Naive thymus-derived CD8-positive, alpha-beta T cell (primary cell): Measurements from ENCODE around the gene MAP4K3. TPM values are rescaled to one million over a fixed set of nuclear protein-coding genes. Genes with fewer than 3 reads are reported as not detected.

Experiments used
- ATAC-seq, 2 donors: fragments of 150-1000 bp; cut with Tn5 transposase in 1 of 2; sonication (Bioruptor Pico), chemical (Tn5 transposase) in 1 of 2; 1 replicate in 1 of 2; 2 replicates in 1 of 2; pipeline ENCODE4 v1.10.0; 2021; ENCODE audit warnings: mild to moderate bottlenecking in 2 of 2, moderate library complexity in 2 of 2
- POLR2A ChIA-PET: fragments of 350-600 bp; sonication (Branson Sonifier 250); formaldehyde crosslinking; loops from one replicate; lab custom pipeline; 2021; ENCODE audit warnings: antibody characterized with exemption; lab: Charles Lee
- DNase-seq, 10 donors: peaks; one replicate each; pipeline versions ENCODE4 v3.0.0 to v3.0.0-alpha.2; 2020 to 2022
- H3K27ac Mint-ChIP-seq, 10 donors: one replicate each; pipeline ENCODE4 v1.8.0; 2020 to 2022; ENCODE audit warnings: mild to moderate bottlenecking in 10 of 10, mixed read lengths in 10 of 10, moderate library complexity in 4 of 10, inconsistent platforms in 1 of 10
- H3K27me3 Mint-ChIP-seq, 5 donors: one replicate each; pipeline ENCODE4 v1.8.0; 2021 to 2022; ENCODE audit warnings: mixed read lengths in 5 of 5
- H3K36me3 Mint-ChIP-seq, 3 donors: one replicate each; pipeline ENCODE4 v1.8.0; 2020 to 2022; ENCODE audit warnings: mixed read lengths in 3 of 3, mild to moderate bottlenecking in 2 of 3, inconsistent platforms in 1 of 3
- H3K4me1 Mint-ChIP-seq, 4 donors: one replicate each; pipeline ENCODE4 v1.8.0; 2021 to 2022; ENCODE audit warnings: mixed read lengths in 4 of 4
- H3K4me3 Mint-ChIP-seq, 10 donors: one replicate each; pipeline ENCODE4 v1.8.0; 2020 to 2022; ENCODE audit warnings: mild to moderate bottlenecking in 10 of 10, mixed read lengths in 10 of 10, moderate library complexity in 6 of 10, inconsistent platforms in 1 of 10
- H3K9me3 Mint-ChIP-seq, 9 donors: one replicate each; pipeline ENCODE4 v1.8.0; 2020 to 2022; ENCODE audit warnings: mixed read lengths in 9 of 9, mild to moderate bottlenecking in 3 of 9, inconsistent platforms in 1 of 9, moderate library complexity in 1 of 9
- polyA plus RNA-seq, 3 donors: library from polyadenylated mRNA; unstranded; fragments of 300-500 nt; fragmentation: Illumina TruSeq; gene quantifications; one replicate each; pipeline ENCODE4 v1.2.3, GENCODE V29; 2021
- total RNA-seq, 8 experiments: library from RNA in 2 of 8; stranded (reverse) in 2 of 8; gene quantifications; one replicate each; pipeline ENCODE4 v1.2.3 and lab custom pipeline; 2021 to 2026

The MAP4K3 gene
- total and polyA plus RNA-seq, 5 experiments from 2014 or later: 1.3 to 18.9 (median 2.4) TPM

DNA sequence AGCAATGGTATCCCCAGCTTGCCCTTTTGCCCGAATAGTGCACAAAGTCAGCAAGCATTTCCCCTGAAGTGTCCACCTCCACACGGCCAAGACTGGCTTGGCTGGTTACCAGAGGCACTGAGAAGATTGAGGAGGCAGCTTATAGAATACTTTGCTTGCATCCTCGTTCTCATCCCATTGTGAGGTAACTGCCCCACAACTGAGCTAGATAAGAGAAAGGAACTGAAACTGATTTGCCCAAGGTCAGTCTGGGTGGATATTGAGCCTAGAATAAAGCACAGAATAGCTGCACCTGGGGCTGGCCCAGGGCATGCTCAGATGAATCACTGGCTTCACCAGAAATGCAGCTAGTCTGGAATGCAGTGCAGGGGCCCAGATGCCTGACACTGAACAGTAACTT is 32.7 kb upstream of the MAP4K3 start:
- no peak overlapping the region for H3K27ac Mint-ChIP-seq
- no peaks in the 10 kb centered on the region for H3K9me3 Mint-ChIP-seq
- no peaks in the 10 kb centered on the region for H3K27me3 Mint-ChIP-seq
- no peak overlapping the region for H3K4me3 Mint-ChIP-seq
- peak in 1 of 10 donors; percentile 6 for DNase-seq
- POLR2A ChIA-PET: no interaction called here
- ATAC-seq: peak in 1 of 2 donors; percentile 37
- peaks cover 0 to 20% (median 4%) of the 10 kb centered on the region in 4 donors for H3K4me1 Mint-ChIP-seq
- H3K36me3 Mint-ChIP-seq: peaks cover 0 to 5% (median 2%) of the 10 kb centered on the region in 3 donors

DNA sequence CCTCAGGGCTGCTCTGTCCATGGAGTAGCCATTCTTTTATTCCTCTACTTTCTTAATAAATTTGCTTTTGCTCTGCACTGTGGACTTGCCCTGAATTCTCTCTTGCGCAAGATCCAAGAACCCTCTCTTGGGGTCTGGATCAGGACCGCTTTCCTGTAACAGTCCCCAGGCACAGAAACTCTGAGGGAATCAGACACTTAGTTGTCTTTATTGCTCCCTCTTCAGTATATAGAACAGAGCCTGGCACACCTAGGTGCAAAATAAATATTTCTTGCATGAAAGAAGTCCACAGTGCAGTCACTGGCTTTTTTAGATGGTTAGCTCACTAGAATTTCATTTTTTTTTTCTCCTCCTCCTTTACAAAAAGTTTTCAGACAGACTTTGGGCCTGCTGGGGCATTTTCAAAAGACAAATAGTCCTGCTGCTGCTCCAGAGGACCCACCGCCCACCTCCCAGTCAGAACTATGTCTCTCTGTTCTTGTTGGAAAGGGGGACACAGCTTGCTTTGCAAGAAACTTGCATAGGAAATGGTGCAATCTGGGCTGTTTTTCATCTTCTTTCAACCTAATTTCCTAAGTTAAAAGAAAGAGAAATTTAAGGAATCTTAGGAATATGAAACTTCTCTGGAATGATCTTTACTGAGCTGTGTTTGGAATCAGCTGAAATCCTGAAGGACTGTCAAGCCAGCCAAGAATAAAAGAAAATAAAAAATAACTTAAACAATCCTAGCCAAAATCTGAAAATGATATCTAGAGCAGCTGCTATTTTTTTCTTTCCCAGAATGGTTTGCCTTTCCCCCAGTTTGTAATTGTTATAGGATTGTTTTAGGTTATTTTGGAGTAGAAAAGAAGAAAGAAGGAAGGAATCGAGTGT is 31.7 kb upstream of the MAP4K3 start:
- no peak overlapping the region for H3K4me3 Mint-ChIP-seq
- H3K9me3 Mint-ChIP-seq: no peaks in the 10 kb centered on the region
- POLR2A ChIA-PET: no interaction called here
- peaks cover 0 to 2% (median 0%) of the 10 kb centered on the region in 3 donors for H3K36me3 Mint-ChIP-seq
- no peak for DNase-seq
- no peaks in the 10 kb centered on the region for H3K27me3 Mint-ChIP-seq
- peak overlapping the region in 1 of 10 donors; percentile 3 for H3K27ac Mint-ChIP-seq
- ATAC-seq: no peak
- H3K4me1 Mint-ChIP-seq: peaks cover 0 to 20% (median 4%) of the 10 kb centered on the region in 4 donors

- POLR2A ChIA-PET: no interaction called here
- no peaks in the 10 kb centered on the region for H3K36me3 Mint-ChIP-seq
- H3K4me1 Mint-ChIP-seq: peaks cover 0 to 20% (median 4%) of the 10 kb centered on the region in 4 donors
- peak overlapping the region in 1 of 10 donors; percentile 52 for H3K27ac Mint-ChIP-seq
- ATAC-seq (no peak), DNase-seq (no peak)
- no peak overlapping the region for H3K4me3 Mint-ChIP-seq
- no peaks in the 10 kb centered on the region for H3K9me3 Mint-ChIP-seq
- no peaks in the 10 kb centered on the region for H3K27me3 Mint-ChIP-seq
These were observed 29.2 kb upstream of the MAP4K3 start for GRCh38 chr2:39466311-39466710.

DNA sequence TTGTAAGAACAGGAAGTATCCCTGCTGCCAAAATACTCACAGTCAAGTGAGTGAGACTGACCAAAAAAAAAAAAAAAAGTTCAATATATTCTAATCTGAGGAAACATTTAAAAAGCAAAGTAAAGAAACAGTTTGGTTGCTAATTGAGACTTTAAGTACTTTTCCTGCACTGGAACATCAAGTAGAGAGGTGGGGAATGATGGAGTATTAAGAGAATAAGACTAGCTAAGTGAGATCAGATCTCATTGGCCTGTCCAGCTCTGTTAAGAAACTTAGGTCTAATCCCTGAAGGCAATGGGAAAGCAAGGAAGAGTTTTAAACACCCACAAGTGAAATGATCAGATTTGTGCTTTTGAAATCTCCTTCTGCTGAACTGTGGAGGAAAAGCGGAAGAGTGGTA is 27.8 kb upstream of the MAP4K3 start:
- H3K9me3 Mint-ChIP-seq: no peaks in the 10 kb centered on the region
- H3K27me3 Mint-ChIP-seq: no peaks in the 10 kb centered on the region
- H3K36me3 Mint-ChIP-seq: peaks cover 0 to 4% (median 3%) of the 10 kb centered on the region in 3 donors
- H3K4me3 Mint-ChIP-seq: no peak overlapping the region
- peak overlapping the region in 1 of 10 donors; percentile 14 for H3K27ac Mint-ChIP-seq
- peaks cover 0 to 12% (median 4%) of the 10 kb centered on the region in 4 donors for H3K4me1 Mint-ChIP-seq
- no peak for ATAC-seq
- no peak for DNase-seq
- POLR2A ChIA-PET: no interaction called here

GRCh38 chr2:39455826-39456225 is 18.7 kb upstream of the MAP4K3 start:
- Mint-ChIP-seq H3K27ac (no peak overlapping the region), H3K36me3 (peaks cover 25 to 39% (median 33%) of the 10 kb centered on the region in 3 donors), H3K9me3 (peaks cover 0 to 14% (median 5%) of the 10 kb centered on the region in 9 donors), H3K4me1 (no peaks in the 10 kb centered on the region), H3K4me3 (no peak overlapping the region), H3K27me3 (no peaks in the 10 kb centered on the region)
- DNase-seq: no peak
- POLR2A ChIA-PET: no interaction called here
- no peak for ATAC-seq

GRCh38 chr2:39452396-39452795 is 15.3 kb upstream of the MAP4K3 start:
- H3K36me3 Mint-ChIP-seq: peaks cover 15 to 21% (median 20%) of the 10 kb centered on the region in 3 donors
- H3K9me3 Mint-ChIP-seq: peaks cover 0 to 2% (median 0%) of the 10 kb centered on the region in 9 donors
- no peak for ATAC-seq
- H3K27ac Mint-ChIP-seq: no peak overlapping the region
- no peak overlapping the region for H3K4me3 Mint-ChIP-seq
- no peaks in the 10 kb centered on the region for H3K27me3 Mint-ChIP-seq
- H3K4me1 Mint-ChIP-seq: no peaks in the 10 kb centered on the region
- POLR2A ChIA-PET: no interaction called here
- no peak for DNase-seq

DNA sequence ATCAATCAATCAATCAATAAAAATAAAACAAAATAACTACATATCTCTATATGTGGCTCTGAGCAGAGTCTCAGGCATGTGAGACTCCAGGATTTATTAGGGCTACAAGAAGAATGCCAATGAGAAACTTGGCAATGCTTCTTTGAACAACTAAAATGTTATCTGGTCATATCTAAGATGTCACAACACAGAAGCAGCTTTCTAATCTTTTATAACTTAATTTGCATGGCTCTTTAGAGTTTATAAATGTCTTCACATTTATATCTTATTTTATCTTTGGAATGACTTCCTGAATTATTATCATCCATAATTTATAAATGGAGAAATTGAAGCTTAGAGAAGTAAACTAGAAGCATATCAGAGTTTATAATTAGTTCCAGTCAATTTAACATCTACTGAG is 14.9 kb upstream of the MAP4K3 start:
- no peaks in the 10 kb centered on the region for H3K4me1 Mint-ChIP-seq
- H3K4me3 Mint-ChIP-seq: no peak overlapping the region
- H3K36me3 Mint-ChIP-seq: peaks cover 15 to 21% (median 20%) of the 10 kb centered on the region in 3 donors
- DNase-seq (no peak), ATAC-seq (no peak)
- H3K27me3 Mint-ChIP-seq: no peaks in the 10 kb centered on the region
- POLR2A ChIA-PET: no interaction called here
- peaks cover 0 to 2% (median 0%) of the 10 kb centered on the region in 9 donors for H3K9me3 Mint-ChIP-seq
- H3K27ac Mint-ChIP-seq: no peak overlapping the region

DNA sequence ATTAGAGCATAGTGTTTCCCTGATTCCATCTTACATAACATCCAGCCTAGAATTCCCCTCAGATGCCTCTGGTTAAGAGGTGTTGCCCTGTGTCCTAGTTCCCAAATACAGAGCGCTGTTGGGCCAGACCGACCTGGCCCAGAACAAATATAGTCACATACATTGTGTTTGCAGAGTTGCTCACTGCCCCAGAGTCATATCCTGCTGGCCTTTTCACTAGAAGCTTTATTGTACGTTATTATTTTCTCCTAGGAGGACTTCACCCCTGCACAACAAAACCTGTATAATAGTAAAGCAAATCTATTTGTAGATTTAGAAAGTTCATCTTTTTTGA is 11.1 kb upstream of the MAP4K3 start:
- Mint-ChIP-seq H3K27ac (no peak overlapping the region), H3K4me1 (no peaks in the 10 kb centered on the region), H3K9me3 (peaks cover 0 to under 1% (median 0%) of the 10 kb centered on the region in 9 donors), H3K36me3 (peaks cover 0 to 4% (median 2%) of the 10 kb centered on the region in 3 donors), H3K4me3 (no peak overlapping the region), H3K27me3 (no peaks in the 10 kb centered on the region)
- DNase-seq (no peak), ATAC-seq (no peak)
- POLR2A ChIA-PET: no interaction called here

DNA sequence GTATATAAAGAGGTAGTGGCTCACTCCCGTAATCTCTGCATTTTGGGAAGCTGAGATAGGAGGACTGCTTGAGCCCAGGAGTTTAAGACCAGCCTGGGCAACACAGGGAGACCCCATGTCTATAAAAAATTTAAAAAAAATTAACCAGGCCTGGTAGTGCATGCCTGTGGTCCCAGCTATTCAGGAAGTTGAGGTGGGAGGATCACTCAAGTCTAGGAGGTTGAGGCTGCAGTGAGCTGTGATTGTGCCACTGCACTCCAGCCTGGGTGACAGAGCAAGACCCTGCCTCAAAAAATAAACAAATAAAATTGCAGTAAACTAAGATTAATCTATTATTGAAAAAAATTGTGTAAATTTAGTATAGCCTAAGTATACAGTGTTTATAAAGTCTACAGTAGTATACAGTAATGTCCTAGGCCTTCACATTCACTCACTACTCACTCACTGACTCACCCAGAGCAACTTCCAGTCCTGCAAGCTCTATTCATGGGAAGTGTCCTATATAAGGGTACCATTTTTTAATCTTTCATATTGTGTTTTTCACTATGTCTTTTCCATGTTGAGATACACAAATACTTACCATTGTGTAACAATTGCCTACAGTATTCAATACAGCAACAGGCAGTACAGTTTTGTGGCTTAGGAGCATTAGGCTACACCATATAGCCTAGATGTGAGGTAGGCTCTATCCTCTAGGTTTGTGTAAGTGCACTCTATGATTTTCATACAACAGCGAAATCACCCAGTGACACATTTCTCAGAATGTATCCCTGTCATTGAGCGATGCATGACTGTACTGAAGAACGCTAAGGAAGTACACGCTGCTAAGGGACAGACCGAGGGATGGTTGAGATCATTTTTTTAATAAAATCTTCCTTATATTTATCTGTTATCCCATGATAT is 10.4 kb upstream of the MAP4K3 start:
- no peak overlapping the region for H3K4me3 Mint-ChIP-seq
- POLR2A ChIA-PET: no interaction called here
- DNase-seq (no peak), ATAC-seq (no peak)
- H3K4me1 Mint-ChIP-seq: no peaks in the 10 kb centered on the region
- H3K36me3 Mint-ChIP-seq: peaks cover 2 to 6% (median 6%) of the 10 kb centered on the region in 3 donors
- H3K27me3 Mint-ChIP-seq: no peaks in the 10 kb centered on the region
- peaks cover 0 to 6% (median 5%) of the 10 kb centered on the region in 9 donors for H3K9me3 Mint-ChIP-seq
- no peak overlapping the region for H3K27ac Mint-ChIP-seq

DNA sequence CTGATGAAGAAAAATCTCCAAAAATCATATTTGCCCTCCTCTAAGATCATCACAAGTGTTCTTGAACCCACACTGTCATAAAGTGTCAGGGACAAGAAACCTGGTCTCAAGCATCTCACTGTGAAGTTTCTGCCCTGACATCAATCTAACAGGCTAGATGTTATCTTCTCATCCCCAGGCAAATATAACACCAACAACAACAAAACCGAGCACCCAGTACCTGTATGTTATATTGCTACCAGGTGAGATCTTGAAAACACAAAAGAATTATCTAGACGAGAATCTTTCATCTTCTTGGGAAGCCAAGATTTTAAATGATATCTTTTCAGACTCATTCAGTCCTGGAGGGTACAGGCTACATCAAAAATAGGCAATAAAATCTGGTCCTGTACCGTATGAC is 8.8 kb upstream of the MAP4K3 start:
- DNase-seq: no peak
- Mint-ChIP-seq H3K27ac (no peak overlapping the region), H3K27me3 (peaks cover 0 to 3% (median 0%) of the 10 kb centered on the region in 5 donors), H3K9me3 (peaks cover 0 to 13% (median 9%) of the 10 kb centered on the region in 9 donors), H3K4me1 (peaks cover 0 to 3% (median 0%) of the 10 kb centered on the region in 4 donors), H3K36me3 (peaks cover 4 to 11% (median 10%) of the 10 kb centered on the region in 3 donors), H3K4me3 (no peak overlapping the region)
- POLR2A ChIA-PET: no interaction called here
- ATAC-seq: no peak

GRCh38 chr2:39443009-39443408 is 5.9 kb upstream of the MAP4K3 start:
- DNase-seq (no peak), ATAC-seq (no peak)
- POLR2A ChIA-PET: no interaction called here
- Mint-ChIP-seq H3K4me1 (peaks cover 4 to 11% (median 6%) of the 10 kb centered on the region in 4 donors), H3K9me3 (peaks cover 0 to 14% (median 9%) of the 10 kb centered on the region in 9 donors), H3K36me3 (peaks cover 4 to 11% (median 10%) of the 10 kb centered on the region in 3 donors), H3K27me3 (peaks cover 0 to 3% (median 0%) of the 10 kb centered on the region in 5 donors), H3K27ac (no peak overlapping the region), H3K4me3 (no peak overlapping the region)

- DNase-seq: peak in 9 of 10 donors; percentile 11 to 71 (median 51)
- POLR2A ChIA-PET: interaction anchor here (0.8 to 1.6 kb wide), 4 partner anchors 10 to 1513 kb away, joined by 3 to 5 read pairs (median 3); partner anchors contain the start of genes RMDN2 and SRSF7
- peaks cover 0 to 3% (median 0%) of the 10 kb centered on the region in 5 donors for H3K27me3 Mint-ChIP-seq
- peaks cover 4 to 7% (median 6%) of the 10 kb centered on the region in 3 donors for H3K36me3 Mint-ChIP-seq
- peaks cover 17 to 48% (median 43%) of the 10 kb centered on the region in 4 donors for H3K4me1 Mint-ChIP-seq
- H3K9me3 Mint-ChIP-seq: peaks cover 0 to 11% (median 6%) of the 10 kb centered on the region in 9 donors
- ATAC-seq: peak; percentile 68 to 83
- peak overlapping the region; percentile 60 to 87 (median 78) for H3K27ac Mint-ChIP-seq
- peak overlapping the region; percentile 85 to 94 (median 86) for H3K4me3 Mint-ChIP-seq
These were observed 624 bp upstream of the MAP4K3 start for GRCh38 chr2:39437522-39438296.
